BJ (cell line): ENCODE results near the gene ZC3H7A. TPM values are rescaled to one million over a fixed set of nuclear protein-coding genes. Genes with fewer than 3 reads are reported as not detected.
A peak's percentile ranks its signal among the peaks of the same experiment; 100 is the strongest.

Source experiments
- CTCF ChIA-PET: fragments of 350-600 bp; formaldehyde crosslinking; extraction: SDS; loops from one replicate; lab custom pipeline; 2021; ENCODE audit warnings: antibody characterized with exemption, inconsistent platforms; lab: Yijun Ruan, JAX
- POLR2A ChIA-PET: fragments of 300-600 bp; sonication (Branson Sonifier 250); formaldehyde crosslinking; extraction: SDS; loops from one replicate; lab custom pipeline; 2021; ENCODE audit warnings: antibody characterized with exemption; lab: Charles Lee
- DNase-seq: peaks from one replicate; pipeline ENCODE4 v3.0.0-alpha.2; 2011; ENCODE audit warnings: low read depth
- H3K27me3 ChIP-seq: 2 replicates; pipeline ENCODE4 v1.6.0; 2011; ENCODE audit warnings: low read length; ENCODE audit not compliant: control insufficient read depth, insufficient read depth
- H3K36me3 ChIP-seq: 2 replicates; pipeline ENCODE4 v1.5.1; 2011; ENCODE audit warnings: low read length; ENCODE audit not compliant: control insufficient read depth, insufficient read depth
- H3K4me3 ChIP-seq: 2 replicates; pipeline ENCODE4 v1.5.1; 2011; ENCODE audit warnings: low read depth, mild to moderate bottlenecking, control low read depth, low read length
- polyA plus RNA-seq: library from polyadenylated mRNA; depleted of rRNA; stranded (reverse); fragments of >200 nt; gene quantifications from 2 replicates; pipeline ENCODE4 v1.2.3, GENCODE V29; 2011
- TF ChIP-seq, protein P1 (sequence below): IDR thresholded peaks from 2 replicates; pipeline ENCODE4 v1.5.1; 2011; ENCODE audit warnings: low read depth, mild to moderate bottlenecking, control low read depth, inconsistent platforms, low read length, moderate library complexity; ENCODE audit not compliant: insufficient read depth

ZC3H7A gene
- polyA plus RNA-seq, 1 experiment: 30.4 TPM

DNA sequence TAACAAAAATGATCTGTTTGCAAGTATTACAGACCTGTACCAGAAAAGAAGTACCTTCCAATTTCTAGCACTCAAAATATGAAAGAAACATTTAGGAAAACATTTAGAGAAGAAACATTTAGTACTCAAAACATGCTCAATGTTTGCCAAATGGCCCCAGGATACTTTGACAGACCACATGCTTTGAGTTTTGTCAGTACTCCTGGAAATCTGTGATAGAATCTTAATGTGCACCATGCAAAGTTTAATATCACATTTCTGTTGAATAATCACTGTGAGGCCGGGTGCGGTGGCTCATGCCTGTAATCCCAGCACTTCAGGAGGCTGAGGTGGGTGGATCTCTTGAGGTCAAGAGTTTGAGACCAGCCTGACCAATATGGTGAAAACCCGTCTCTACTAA, 8.5 kb upstream of the ZC3H7A start:
- no peak for DNase-seq
- POLR2A ChIA-PET: no interaction called here
- H3K36me3 ChIP-seq: no peaks in the 10 kb centered on the region
- no peaks in the 10 kb centered on the region for H3K27me3 ChIP-seq
- no peak overlapping the region for H3K4me3 ChIP-seq
- CTCF ChIA-PET: no interaction called here
- TF ChIP-seq, protein P1, sequence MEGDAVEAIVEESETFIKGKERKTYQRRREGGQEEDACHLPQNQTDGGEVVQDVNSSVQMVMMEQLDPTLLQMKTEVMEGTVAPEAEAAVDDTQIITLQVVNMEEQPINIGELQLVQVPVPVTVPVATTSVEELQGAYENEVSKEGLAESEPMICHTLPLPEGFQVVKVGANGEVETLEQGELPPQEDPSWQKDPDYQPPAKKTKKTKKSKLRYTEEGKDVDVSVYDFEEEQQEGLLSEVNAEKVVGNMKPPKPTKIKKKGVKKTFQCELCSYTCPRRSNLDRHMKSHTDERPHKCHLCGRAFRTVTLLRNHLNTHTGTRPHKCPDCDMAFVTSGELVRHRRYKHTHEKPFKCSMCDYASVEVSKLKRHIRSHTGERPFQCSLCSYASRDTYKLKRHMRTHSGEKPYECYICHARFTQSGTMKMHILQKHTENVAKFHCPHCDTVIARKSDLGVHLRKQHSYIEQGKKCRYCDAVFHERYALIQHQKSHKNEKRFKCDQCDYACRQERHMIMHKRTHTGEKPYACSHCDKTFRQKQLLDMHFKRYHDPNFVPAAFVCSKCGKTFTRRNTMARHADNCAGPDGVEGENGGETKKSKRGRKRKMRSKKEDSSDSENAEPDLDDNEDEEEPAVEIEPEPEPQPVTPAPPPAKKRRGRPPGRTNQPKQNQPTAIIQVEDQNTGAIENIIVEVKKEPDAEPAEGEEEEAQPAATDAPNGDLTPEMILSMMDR: no peak

DNA sequence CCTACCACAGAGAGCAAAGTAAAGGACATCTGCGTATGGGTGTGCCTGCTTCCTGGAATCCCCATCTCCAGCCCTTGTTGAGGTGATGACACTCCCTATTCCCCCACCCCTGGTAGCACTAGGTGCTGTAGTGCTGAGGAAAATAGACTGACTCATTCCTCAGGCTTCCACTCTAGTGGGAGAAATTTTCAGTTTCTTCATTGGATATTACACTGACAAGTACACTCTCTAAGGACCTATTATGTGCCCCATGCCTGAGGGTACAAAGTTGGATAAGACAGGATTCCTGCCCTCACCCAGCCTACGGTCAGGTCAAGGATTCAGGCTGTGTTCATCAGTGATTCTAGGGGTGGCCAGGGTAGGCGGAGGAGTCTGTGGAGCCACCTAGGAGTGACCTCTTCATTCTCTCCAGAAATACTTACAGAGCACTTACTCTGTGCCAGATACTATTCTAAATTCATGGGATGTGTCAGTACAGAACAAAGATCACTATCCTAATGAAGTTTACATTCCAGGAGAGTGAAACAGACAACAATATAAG, 4.5 kb upstream of the ZC3H7A start:
- ChIA-PET CTCF (no interaction called here), POLR2A (no interaction called here)
- Histone ChIP-seq H3K4me3 (no peak overlapping the region), H3K36me3 (no peaks in the 10 kb centered on the region), H3K27me3 (no peaks in the 10 kb centered on the region)
- DNase-seq: peak; percentile 26
- TF ChIP-seq, protein P1: no peak

DNA sequence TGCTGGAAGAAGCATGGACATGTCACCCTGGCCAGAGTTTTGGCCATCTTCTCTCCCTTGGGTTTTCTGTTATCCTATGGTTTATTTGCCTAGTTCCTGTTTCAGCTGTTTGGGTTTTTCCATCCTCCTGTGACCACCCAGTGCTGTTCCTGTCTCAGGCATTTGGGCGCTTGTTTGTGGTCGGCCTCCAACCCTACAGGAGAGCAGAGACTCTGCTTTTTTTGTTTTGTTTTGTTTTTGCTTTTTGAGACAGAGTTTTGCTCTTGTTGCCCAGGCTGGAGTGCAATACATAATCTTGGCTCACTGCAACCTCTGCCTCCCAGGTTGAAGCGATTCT, 3.3 kb upstream of the ZC3H7A start:
- no peak for DNase-seq
- TF ChIP-seq, protein P1: no peak
- Histone ChIP-seq H3K4me3 (no peak overlapping the region), H3K36me3 (no peaks in the 10 kb centered on the region), H3K27me3 (no peaks in the 10 kb centered on the region)
- POLR2A ChIA-PET: no interaction called here
- CTCF ChIA-PET: no interaction called here

DNA sequence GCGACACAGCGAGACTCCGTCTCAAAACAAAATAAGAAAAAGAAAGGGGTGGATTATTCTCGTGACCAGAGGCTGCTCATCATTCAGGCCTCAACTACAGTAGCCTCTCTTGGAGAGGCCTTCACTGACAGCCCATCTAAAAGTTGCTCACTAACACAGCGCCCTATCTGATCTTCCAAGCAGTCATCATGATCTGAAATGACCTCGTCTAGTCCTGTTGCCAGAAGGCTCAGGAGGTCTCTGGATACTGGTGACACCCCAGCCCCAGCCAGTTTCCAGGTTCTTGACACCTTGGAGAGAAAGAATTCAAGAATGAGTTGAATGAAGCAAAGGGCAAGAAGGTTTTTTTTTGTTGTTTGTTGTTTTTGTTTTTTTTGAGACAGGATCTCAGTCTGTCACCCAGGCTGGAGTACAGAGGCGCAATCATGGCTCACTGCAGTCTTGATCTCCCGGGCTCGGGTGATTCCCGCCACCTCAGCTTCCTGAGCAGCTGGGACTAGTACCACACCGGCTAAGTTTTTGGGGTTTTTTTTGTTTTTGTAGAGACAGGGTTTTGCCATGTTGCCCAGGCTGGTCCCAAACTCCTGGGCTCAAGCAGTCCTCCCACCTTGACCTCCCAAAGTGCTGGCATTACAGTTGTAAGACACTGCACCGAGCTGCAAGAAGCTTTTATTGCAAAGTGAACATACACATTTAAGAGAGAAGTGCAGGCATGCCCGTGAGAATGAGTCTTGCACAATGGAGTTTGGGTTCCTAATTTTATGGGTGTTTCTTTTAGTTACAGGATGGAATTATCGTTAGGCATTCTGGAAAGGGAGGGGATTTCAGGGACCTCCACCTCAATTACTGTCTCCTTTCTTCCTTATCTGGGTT, 2.7 kb upstream of the ZC3H7A start:
- no peak for DNase-seq
- Histone ChIP-seq H3K36me3 (no peaks in the 10 kb centered on the region), H3K27me3 (no peaks in the 10 kb centered on the region), H3K4me3 (no peak overlapping the region)
- CTCF ChIA-PET: interaction anchor here (0.6 kb wide), 1 partner anchor 16 kb away, joined by 4 read pairs; no protein-coding TSS in a partner anchor
- TF ChIP-seq, protein P1: no peak
- POLR2A ChIA-PET: no interaction called here

- Histone ChIP-seq H3K36me3 (no peaks in the 10 kb centered on the region), H3K4me3 (no peak overlapping the region), H3K27me3 (no peaks in the 10 kb centered on the region)
- TF ChIP-seq, protein P1: no peak
- POLR2A ChIA-PET: interaction anchor here (0.5 kb wide), 1 partner anchor 53 kb away, joined by 3 read pairs; no protein-coding TSS in a partner anchor
- CTCF ChIA-PET: interaction anchor here (0.6 to 3.8 kb wide), 4 partner anchors 8 to 56 kb away, joined by 3 to 24 read pairs (median 4); partner anchors contain the start of gene TXNDC11
- no peak for DNase-seq
These were observed 1.9 kb upstream of the ZC3H7A start for GRCh38 chr16:11799017-11799381.
